22Rv1 (cell line): ENCODE results near the gene NBEAL2.

Experiments
- H3K27ac ChIP-seq: fragments of 450-650 bp; 2 replicates; pipeline ENCODE4 v1.5.1; 2017
- ZFX ChIP-seq: fragments of 450-650 bp; IDR thresholded peaks from 2 replicates; pipeline ENCODE4 v1.6.1; 2017; ENCODE audit warnings: antibody characterized with exemption, borderline replicate concordance
- TF ChIP-seq, protein P1 (sequence below): fragments of 450-650 bp; IDR thresholded peaks from 2 replicates; pipeline ENCODE4 v1.5.1; 2017; ENCODE audit warnings: mild to moderate bottlenecking

The NBEAL2 gene

DNA sequence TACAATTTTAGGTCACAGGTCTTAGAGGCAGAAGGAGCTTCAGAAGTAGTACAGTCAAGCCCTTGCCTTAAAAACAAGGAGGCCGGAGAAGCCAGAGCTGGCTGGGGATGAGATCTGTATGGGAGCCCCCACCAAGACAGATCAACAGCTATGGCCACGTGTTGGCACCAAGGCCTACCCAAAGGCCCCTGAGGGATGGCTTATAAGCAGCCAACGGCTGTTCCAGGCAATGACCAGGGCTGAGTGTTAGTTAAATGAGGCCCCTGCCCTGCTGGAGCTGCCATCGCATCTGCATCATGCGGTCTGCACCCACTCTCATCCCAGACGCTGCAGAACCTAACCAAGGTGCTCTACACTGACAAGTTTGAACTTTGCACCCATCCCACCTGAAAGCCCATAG is 46.2 kb upstream of the NBEAL2 start:
- TF ChIP-seq, protein P1, sequence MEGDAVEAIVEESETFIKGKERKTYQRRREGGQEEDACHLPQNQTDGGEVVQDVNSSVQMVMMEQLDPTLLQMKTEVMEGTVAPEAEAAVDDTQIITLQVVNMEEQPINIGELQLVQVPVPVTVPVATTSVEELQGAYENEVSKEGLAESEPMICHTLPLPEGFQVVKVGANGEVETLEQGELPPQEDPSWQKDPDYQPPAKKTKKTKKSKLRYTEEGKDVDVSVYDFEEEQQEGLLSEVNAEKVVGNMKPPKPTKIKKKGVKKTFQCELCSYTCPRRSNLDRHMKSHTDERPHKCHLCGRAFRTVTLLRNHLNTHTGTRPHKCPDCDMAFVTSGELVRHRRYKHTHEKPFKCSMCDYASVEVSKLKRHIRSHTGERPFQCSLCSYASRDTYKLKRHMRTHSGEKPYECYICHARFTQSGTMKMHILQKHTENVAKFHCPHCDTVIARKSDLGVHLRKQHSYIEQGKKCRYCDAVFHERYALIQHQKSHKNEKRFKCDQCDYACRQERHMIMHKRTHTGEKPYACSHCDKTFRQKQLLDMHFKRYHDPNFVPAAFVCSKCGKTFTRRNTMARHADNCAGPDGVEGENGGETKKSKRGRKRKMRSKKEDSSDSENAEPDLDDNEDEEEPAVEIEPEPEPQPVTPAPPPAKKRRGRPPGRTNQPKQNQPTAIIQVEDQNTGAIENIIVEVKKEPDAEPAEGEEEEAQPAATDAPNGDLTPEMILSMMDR, result no peak
- TF ChIP-seq ZFX, result no peak
- no peak overlapping the region for H3K27ac ChIP-seq

GRCh38 chr3:46934072-46934471 is 45.4 kb upstream of the NBEAL2 start:
- no peak for TF ChIP-seq ZFX
- TF ChIP-seq, protein P1, result no peak
- H3K27ac ChIP-seq, result no peak overlapping the region

- no peak for TF ChIP-seq ZFX
- TF ChIP-seq, protein P1, result no peak
- H3K27ac ChIP-seq, result no peak overlapping the region
Measured at GRCh38 chr3:46934498-46935167, 44.8 kb upstream of the NBEAL2 start.

- no peak overlapping the region for H3K27ac ChIP-seq
- TF ChIP-seq ZFX, result no peak
- TF ChIP-seq, protein P1, result no peak
Measured at GRCh38 chr3:46935168-46935858, 44.2 kb upstream of the NBEAL2 start.

GRCh38 chr3:46935989-46936558 is 43.4 kb upstream of the NBEAL2 start:
- no peak for TF ChIP-seq ZFX
- TF ChIP-seq, protein P1, result no peak
- no peak overlapping the region for H3K27ac ChIP-seq

DNA sequence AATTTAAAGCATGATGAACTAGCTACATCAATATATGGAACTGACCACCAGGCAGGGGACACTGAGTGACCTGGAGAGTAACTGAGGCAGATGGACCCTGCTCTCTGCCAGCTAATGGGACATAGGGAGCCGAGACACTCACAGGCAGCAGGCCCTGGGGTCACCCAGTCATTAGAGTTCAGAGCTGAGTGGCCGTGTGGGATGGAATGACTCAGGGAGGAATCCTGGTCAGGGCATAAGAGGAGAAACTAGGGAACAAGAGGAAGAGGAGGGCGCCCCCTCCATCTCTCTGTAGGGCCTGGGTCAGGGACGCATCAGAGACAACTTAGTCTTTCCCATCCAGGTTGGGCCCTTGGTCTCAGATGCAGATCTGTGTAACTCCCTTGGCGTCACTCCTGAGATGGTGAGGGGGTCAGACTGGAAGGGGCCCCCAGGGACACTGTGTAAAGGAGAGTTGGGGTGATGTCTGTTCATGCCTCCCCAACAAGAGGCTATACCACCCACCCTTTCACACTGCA is 42.7 kb upstream of the NBEAL2 start:
- H3K27ac ChIP-seq, result no peak overlapping the region
- TF ChIP-seq, protein P1, result no peak
- no peak for TF ChIP-seq ZFX

DNA sequence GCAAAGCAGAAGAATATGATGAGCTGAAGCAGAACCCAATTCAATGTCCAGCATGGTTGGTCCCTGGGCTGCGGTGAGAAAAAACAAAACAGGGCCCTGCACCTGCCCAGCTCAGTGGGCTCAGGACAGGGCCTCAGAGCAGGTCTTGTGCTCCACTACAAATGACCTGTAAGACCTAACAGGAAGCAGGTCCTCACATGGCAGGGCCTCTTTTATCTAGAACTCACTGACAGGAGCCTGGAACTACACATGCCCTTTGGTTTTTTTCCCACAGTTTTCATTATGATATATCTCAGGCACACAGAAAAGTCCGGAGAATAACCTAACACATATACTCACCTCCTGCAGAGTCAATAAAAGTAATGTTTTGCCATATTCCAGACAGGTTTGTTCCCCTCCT is 41.3 kb upstream of the NBEAL2 start:
- TF ChIP-seq, protein P1, result no peak
- TF ChIP-seq ZFX, result no peak
- H3K27ac ChIP-seq, result no peak overlapping the region
